Uterus (tissue), 4 donors: Measurements from ENCODE around the gene CENPVL3. TPM values are rescaled to one million over a fixed set of nuclear protein-coding genes. Genes with fewer than 3 reads are reported as not detected.
"Not testable (repeated sequence)": the region's sequence is repeated elsewhere in the genome, so short reads cannot be mapped to it uniquely, and the experiment has no call there.

Source experiments
- DNase-seq, 2 donors: peaks; one replicate each; pipeline ENCODE4 v3.0.0-alpha.2; 2019 to 2020
- H3K27ac ChIP-seq, 2 donors: fragments of 200-600 bp; sonication (generic); 1 replicate in 1 of 2; 2 replicates in 1 of 2; pipeline ENCODE4 v1.5.1; 2016 to 2018
- H3K27me3 ChIP-seq, 2 donors: fragments of 200-600 bp; sonication (generic); one replicate each; pipeline ENCODE4 v1.5.1; 2018 to 2019; ENCODE audit warnings: control low read depth in 1 of 2
- H3K36me3 ChIP-seq, 2 donors: fragments of 200-600 bp; sonication (generic); one replicate each; pipeline ENCODE4 v1.5.1; 2019; ENCODE audit warnings: control low read depth in 1 of 2
- H3K4me1 ChIP-seq, 2 donors: fragments of 200-600 bp; sonication (generic); one replicate each; pipeline ENCODE4 v1.5.1; 2018 to 2019; ENCODE audit warnings: control low read depth in 1 of 2
- H3K4me3 ChIP-seq, 2 donors: fragments of 200-600 bp; sonication (generic); 1 replicate in 1 of 2; 2 replicates in 1 of 2; pipeline ENCODE4 v1.5.1; 2018 to 2019; ENCODE audit warnings: mild to moderate bottlenecking in 1 of 2
- H3K9me3 ChIP-seq, 2 donors: fragments of 200-600 bp; sonication (generic); one replicate each; pipeline ENCODE4 v1.5.1; 2019; ENCODE audit warnings: control low read depth in 1 of 2
- POLR2A ChIP-seq, 2 donors: fragments of 450-650 bp; IDR thresholded peaks; one replicate each; pipeline ENCODE4 v1.6.1; 2016; ENCODE audit warnings: antibody characterized with exemption in 2 of 2, mild to moderate bottlenecking in 1 of 2, moderate library complexity in 1 of 2
- intact Hi-C: fragments of 100-400 bp; cut with DNase I; formaldehyde crosslinking; loops from one replicate; pipeline ENCODE4 v1.15.1; 2023; ENCODE audit warnings: low total_unique reads
- total RNA-seq, 4 donors: library from RNA; depleted of rRNA in 3 of 4; stranded (reverse); fragments of >200 nt in 3 of 4; gene quantifications; one replicate each; pipeline versions ENCODE4 v1.1.0 to v1.2.4, GENCODE V29; 2014 to 2023
- TF ChIP-seq, protein P1 (sequence below), 4 experiments: fragments of 200-600 bp in 2 of 4; fragments of 450-650 bp in 2 of 4; sonication (generic) in 2 of 4; IDR thresholded peaks; one replicate each; pipeline ENCODE4 v1.5.1; 2016 to 2019; ENCODE audit warnings: antibody characterized with exemption in 4 of 4, mild to moderate bottlenecking in 2 of 4, moderate library complexity in 1 of 4
- donor health status: DM: yes; HTN: yes; CAD: no.

The CENPVL3 gene
- total RNA-seq: under 1 TPM in 1 of 4 donors, not detected in 3; 0.21 TPM

DNA sequence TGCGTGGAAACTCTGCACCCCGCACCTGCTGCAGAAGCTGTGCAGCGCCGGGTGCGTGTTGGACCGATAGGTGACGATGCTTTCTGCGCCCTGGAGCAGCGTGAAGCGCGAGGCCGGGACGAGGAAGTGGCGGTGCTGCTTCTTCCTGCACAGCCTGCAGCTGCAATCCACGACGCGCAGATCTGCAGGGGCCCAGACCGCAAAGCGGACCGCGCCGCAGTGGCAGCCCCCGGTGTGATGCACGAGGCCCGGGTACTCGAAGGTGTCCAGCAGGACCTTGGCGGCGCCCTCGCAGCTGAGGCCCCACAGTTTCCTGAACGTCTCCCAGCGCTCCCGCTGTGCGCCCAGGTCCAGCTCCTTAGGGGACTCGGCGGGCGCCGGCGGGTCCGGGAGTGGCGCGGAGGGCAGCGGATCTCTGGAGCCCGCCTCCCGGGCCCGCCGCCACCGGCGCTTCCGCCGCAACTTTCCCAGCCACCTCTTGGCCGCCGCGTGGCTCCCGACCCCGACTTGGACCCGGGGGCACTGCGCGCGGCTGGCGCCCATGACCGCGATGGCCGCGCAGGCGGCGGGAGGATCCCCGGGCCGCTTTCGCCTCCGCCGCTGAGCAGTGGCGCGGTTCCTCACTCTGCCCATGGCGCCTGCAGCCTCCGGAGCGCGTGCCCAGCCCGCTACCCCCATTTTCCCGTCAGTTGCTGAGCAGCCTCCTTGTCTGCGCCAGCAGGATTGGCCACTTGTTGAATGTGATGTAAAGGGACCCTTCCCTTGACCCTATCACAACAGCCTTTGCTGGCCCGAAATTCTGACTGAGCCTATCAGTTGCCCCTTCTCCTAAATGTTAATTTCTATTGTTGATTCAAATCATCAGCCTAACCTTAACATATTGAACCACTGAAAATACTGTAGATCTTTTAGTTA lies at the start of gene CENPVL3:
Gene CENPVL3 (minus strand): TSS at position 672 of the 915 bp plus-strand sequence. CDS start 39 bp downstream, at position 633.
- H3K27ac ChIP-seq, H3K9me3 ChIP-seq, intact Hi-C loops, H3K4me3 ChIP-seq, DNase-seq, H3K27me3 ChIP-seq, H3K36me3 ChIP-seq, H3K4me1 ChIP-seq: not testable (repeated sequence)

DNA sequence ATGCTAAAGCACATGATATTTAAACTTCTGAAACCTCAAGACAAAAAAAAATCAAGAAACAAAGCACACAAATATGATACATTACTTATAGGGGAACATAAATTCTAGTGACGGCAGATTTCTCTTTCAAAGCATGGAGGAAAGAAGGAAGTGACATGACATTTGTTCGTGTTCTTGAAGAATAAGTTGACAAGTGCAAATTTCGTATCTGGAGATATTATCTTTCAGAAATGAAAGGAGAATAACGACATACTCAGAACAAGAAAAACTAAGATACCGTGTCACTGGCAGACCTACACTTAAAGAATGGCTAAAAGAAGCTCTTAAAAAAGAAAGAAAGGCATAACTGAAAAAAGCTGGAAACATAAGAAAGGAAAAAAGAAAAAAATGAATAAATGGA lies 47.3 kb upstream of the CENPVL3 start:
- no peak overlapping the region for H3K27ac ChIP-seq
- H3K36me3 ChIP-seq: no peaks in the 10 kb centered on the region
- DNase-seq: no peak
- TF ChIP-seq, protein P1, sequence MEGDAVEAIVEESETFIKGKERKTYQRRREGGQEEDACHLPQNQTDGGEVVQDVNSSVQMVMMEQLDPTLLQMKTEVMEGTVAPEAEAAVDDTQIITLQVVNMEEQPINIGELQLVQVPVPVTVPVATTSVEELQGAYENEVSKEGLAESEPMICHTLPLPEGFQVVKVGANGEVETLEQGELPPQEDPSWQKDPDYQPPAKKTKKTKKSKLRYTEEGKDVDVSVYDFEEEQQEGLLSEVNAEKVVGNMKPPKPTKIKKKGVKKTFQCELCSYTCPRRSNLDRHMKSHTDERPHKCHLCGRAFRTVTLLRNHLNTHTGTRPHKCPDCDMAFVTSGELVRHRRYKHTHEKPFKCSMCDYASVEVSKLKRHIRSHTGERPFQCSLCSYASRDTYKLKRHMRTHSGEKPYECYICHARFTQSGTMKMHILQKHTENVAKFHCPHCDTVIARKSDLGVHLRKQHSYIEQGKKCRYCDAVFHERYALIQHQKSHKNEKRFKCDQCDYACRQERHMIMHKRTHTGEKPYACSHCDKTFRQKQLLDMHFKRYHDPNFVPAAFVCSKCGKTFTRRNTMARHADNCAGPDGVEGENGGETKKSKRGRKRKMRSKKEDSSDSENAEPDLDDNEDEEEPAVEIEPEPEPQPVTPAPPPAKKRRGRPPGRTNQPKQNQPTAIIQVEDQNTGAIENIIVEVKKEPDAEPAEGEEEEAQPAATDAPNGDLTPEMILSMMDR (IDR thresholded peaks at IDR 0.05): no peak
- no peak for TF ChIP-seq POLR2A (IDR thresholded peaks at IDR 0.05)
- no peaks in the 10 kb centered on the region for H3K9me3 ChIP-seq
- no peaks in the 10 kb centered on the region for H3K4me1 ChIP-seq
- H3K4me3 ChIP-seq: no peak overlapping the region
- intact Hi-C loops: no loop called here
- peaks cover 0 to 18% of the 10 kb centered on the region in 2 donors for H3K27me3 ChIP-seq

DNA sequence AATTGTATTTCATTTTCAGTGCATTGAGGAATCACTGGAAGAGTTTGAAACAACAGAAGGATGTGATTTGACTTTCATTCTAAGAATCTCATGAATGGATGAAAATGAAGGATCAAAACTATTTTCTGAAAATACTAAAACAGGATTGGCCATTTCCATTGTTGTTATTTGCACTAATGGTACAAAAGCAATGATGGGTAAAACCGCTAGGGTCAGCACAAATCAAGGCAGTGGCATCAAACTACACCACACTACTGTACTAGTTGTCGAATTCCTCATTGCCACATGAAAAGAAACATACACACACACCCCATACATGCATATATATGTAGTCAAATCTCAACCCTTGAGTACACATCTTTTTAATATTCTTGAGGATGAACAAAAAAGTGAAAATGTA lies 24.7 kb upstream of the CENPVL3 start:
- Histone ChIP-seq H3K27ac (no peak overlapping the region), H3K36me3 (no peaks in the 10 kb centered on the region), H3K9me3 (no peaks in the 10 kb centered on the region), H3K27me3 (peaks cover 0 to 10% of the 10 kb centered on the region in 2 donors), H3K4me1 (no peaks in the 10 kb centered on the region), H3K4me3 (no peak overlapping the region)
- intact Hi-C loops: no loop called here
- DNase-seq: no peak
- TF ChIP-seq, protein P1 (IDR thresholded peaks at IDR 0.05): no peak
- no peak for TF ChIP-seq POLR2A (IDR thresholded peaks at IDR 0.05)

DNA sequence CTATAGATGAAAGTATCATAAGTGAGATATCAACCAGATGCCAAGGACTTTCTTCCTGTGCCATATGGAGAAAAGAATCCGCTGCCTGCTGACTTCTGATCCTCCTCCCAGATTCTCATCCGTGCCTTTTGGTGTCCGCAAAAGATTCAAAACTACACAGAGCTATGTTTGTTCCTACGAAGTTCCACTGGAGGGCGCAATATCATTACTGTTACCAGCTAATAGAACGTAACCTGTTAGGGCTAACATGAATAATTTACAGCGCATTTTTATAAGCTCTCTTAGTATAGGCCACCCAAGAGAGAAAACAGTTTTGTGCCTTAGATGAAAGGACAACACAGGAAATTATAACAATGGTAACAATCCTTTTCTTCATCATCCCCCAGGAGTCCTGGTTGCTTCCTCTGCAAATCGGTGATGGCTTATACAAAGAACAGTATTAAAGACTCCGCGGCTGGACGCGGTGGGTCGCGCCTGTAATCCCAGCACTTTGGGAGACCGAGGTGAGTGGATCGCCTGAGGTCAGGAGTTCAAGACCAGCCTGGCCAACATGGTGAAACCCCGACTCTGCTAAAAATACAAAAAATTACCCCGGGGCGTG lies 22.8 kb upstream of the CENPVL3 start:
- no peaks in the 10 kb centered on the region for H3K36me3 ChIP-seq
- no peaks in the 10 kb centered on the region for H3K9me3 ChIP-seq
- H3K4me1 ChIP-seq: no peaks in the 10 kb centered on the region
- no peak for DNase-seq
- intact Hi-C loops: no loop called here
- peaks cover 0 to 10% of the 10 kb centered on the region in 2 donors for H3K27me3 ChIP-seq
- H3K4me3 ChIP-seq: no peak overlapping the region
- no peak overlapping the region for H3K27ac ChIP-seq
- TF ChIP-seq POLR2A (IDR thresholded peaks at IDR 0.05): no peak
- TF ChIP-seq, protein P1 (IDR thresholded peaks at IDR 0.05): peak in 1 of 4 experiments; percentile 7

DNA sequence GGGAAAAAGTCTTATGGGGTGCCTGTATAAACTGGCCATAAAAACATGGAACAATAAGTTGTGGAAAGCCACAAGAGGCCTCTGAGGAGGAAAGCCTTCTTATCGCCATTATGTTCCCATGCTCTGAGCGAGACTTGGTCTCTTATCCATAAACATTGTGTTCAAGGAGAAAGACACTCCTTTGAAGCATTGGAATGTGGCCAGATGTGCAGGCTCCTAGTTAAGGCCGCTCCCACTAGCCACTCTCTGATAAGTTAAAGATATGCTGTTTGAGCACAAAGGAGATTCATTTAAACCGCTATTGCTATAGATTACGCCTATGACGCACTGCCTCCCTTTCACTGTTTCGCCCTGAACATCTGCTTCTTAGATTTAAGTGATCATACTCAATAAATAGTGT lies 17.8 kb upstream of the CENPVL3 start:
- DNase-seq, H3K27ac ChIP-seq, H3K36me3 ChIP-seq, H3K4me3 ChIP-seq, intact Hi-C loops, H3K4me1 ChIP-seq, H3K9me3 ChIP-seq: not testable (repeated sequence)
- peaks cover 0 to 10% of the 10 kb centered on the region in 2 donors for H3K27me3 ChIP-seq

DNA sequence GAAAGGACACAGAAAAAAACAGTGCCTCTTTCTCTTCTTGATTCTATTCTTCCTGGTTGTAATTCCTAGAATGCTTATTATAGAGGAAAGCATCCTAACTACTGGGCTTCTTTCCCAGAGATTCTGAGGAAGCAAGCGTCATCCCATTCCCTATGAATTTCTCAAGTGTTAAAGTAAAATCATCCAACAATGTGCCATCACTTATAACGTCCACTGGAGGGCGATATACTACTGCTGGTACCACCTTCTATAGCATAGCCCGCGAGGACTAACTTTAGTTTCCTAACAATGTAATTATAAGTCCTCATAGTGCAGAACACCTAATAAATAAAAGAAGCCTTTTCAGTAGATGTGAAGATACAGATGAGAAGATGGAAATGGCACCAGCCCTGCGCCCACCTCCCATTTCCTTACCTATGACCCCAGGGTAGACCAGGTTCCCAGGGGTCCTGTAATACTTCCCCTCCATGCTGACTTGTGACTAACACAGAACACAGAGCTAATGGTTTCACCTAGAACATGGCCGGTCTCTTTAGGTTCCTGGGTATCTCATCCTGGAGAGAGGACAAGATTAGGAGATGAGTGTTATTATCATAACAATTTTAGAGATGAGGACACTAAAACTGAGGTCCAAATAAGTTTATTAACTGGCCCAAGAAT lies 4.2 kb downstream of the CENPVL3 start:
- no peak for DNase-seq
- no peak overlapping the region for H3K4me3 ChIP-seq
- no peak overlapping the region for H3K27ac ChIP-seq
- TF ChIP-seq POLR2A (IDR thresholded peaks at IDR 0.05): no peak
- TF ChIP-seq, protein P1 (IDR thresholded peaks at IDR 0.05): peak in 3 of 4 experiments; percentile 14 to 17 (median 15)
- intact Hi-C loops: no loop called here
- peaks cover 0 to 4% of the 10 kb centered on the region in 2 donors for H3K27me3 ChIP-seq
- H3K36me3 ChIP-seq: no peaks in the 10 kb centered on the region
- H3K9me3 ChIP-seq: no peaks in the 10 kb centered on the region
- no peaks in the 10 kb centered on the region for H3K4me1 ChIP-seq
